Stimulated activated naive CD8-positive, alpha-beta T cell treated with anti-CD3 and anti-CD28 coated beads, Interleukin-15, amount 100 ng/mL, for 72 hours (primary cell): ENCODE measurements around the gene HS2ST1.
"Not testable (repeated sequence)": the region's sequence is repeated elsewhere in the genome, so short reads cannot be mapped to it uniquely, and the experiment has no call there.

Experiments
- ATAC-seq: fragments of 150-1000 bp; cut with Tn5 transposase; 2 replicates; pipeline ENCODE4 v1.10.0; 2021; ENCODE audit warnings: mild to moderate bottlenecking, moderate library complexity
- DNase-seq, 2 donors: peaks; one replicate each; pipeline ENCODE4 v3.0.0; 2021 to 2022
- H3K27ac Mint-ChIP-seq, 2 donors: one replicate each; pipeline ENCODE4 v1.8.0; 2022; ENCODE audit warnings: mild to moderate bottlenecking in 2 of 2, mixed read lengths in 2 of 2, moderate library complexity in 2 of 2
- H3K27me3 Mint-ChIP-seq: one replicate; pipeline ENCODE4 v1.8.0; 2022; ENCODE audit warnings: mixed read lengths
- H3K4me1 Mint-ChIP-seq: one replicate; pipeline ENCODE4 v1.8.0; 2022; ENCODE audit warnings: mild to moderate bottlenecking, mixed read lengths
- H3K4me3 Mint-ChIP-seq, 2 donors: one replicate each; pipeline ENCODE4 v1.8.0; 2022; ENCODE audit warnings: mild to moderate bottlenecking in 2 of 2, mixed read lengths in 2 of 2, moderate library complexity in 1 of 2
- H3K9me3 Mint-ChIP-seq, 2 donors: one replicate each; pipeline ENCODE4 v1.8.0; 2022; ENCODE audit warnings: mixed read lengths in 2 of 2

The HS2ST1 gene

DNA sequence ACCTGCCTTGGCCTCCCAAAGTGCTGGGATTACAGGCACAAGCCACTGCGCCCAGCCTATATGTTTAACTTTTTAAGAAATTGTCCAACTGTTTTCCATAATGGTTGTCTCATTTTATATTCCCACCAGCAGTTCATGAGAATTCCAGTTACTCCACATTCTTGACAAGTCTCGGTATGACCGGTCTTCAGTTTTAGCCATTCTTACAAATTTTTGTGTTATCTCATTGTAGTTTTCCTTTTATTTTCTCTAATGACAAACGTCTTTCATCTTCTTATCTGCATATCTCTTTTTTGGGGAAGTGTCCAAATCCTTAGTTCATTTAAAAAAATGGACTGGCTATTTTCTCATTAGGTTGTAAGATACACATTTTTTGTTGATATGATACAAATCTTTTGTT lies 132.5 kb downstream of the HS2ST1 start:
- H3K27ac Mint-ChIP-seq: no peak overlapping the region
- no peak for ATAC-seq
- no peak overlapping the region for H3K4me3 Mint-ChIP-seq
- no peak for DNase-seq
- peaks cover 31% of the 10 kb centered on the region for H3K4me1 Mint-ChIP-seq
- H3K9me3 Mint-ChIP-seq: peaks cover 0 to 14% of the 10 kb centered on the region in 2 donors
- H3K27me3 Mint-ChIP-seq: no peaks in the 10 kb centered on the region

DNA sequence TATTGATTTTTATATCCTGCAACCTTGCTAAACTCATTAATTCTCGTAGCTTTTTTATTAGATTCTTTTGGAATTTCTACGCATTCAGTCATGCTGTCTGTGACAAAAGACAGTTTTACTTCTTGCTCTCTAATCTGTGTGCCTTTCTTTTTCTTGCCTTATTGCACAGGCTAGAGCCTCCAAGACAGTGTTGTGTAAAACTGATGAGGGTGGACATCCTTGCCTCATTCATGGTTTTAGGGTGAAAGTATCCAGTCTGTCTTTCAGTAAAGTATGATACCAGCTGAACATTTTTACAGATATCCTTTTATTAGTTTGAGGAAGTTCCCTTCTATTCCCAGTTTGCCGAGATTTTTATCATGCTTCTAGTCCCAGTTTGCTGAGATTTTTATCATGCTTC lies 133.8 kb downstream of the HS2ST1 start:
- H3K4me1 Mint-ChIP-seq: peaks cover 27% of the 10 kb centered on the region
- peaks cover 0 to 14% of the 10 kb centered on the region in 2 donors for H3K9me3 Mint-ChIP-seq

DNA sequence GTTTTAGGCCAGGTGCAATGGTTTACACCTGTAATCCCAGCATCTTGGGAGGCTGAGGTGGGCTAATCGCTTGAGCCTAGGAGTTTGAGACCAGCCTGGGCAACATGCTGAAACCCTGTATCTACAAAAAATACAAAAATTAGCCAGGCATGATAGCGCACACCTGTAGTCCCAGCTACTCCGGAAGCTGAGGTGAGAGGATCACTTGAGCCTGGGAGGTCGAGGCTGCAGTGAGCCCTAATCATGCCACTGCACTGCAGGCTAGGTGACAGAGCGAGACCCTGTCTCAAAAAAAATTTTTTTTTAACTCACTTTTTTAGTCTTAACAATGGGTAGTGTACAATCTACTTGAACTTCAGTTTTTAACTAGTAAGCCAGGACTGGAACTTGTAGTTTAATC lies 137.5 kb downstream of the HS2ST1 start:
- no peak overlapping the region for H3K27ac Mint-ChIP-seq
- H3K4me1 Mint-ChIP-seq: peaks cover 5% of the 10 kb centered on the region
- no peak overlapping the region for H3K4me3 Mint-ChIP-seq
- H3K9me3 Mint-ChIP-seq: peaks cover 0 to 11% of the 10 kb centered on the region in 2 donors
- no peak for ATAC-seq
- DNase-seq: no peak
- H3K27me3 Mint-ChIP-seq: no peaks in the 10 kb centered on the region

More for the DNA sequence above, 133.8 kb downstream of the HS2ST1 start:
- no peak overlapping the region for H3K27ac Mint-ChIP-seq
- ATAC-seq (no peak), DNase-seq (no peak)
- H3K4me3 Mint-ChIP-seq: no peak overlapping the region
- H3K27me3 Mint-ChIP-seq: no peaks in the 10 kb centered on the region

DNA sequence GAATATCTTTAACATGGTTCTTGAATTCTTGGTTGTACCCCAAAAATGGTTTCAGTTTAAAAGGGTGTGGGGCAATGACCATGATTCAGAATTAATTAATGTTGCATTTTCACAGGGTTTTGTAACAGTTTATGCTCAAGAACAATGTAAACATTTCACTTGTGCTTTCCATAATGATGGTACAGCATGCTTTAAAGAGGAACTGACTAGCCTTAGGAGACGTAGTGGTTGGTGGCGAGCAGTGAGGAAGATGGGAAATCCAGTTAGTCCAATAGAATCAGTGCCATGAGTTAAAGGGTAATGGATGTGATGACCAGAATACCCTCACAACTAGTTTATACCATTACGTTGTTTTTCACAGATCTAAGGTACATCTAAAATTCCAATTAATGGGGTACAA lies 138.0 kb downstream of the HS2ST1 start:
- DNase-seq: no peak
- Mint-ChIP-seq H3K9me3 (peaks cover 0 to 8% of the 10 kb centered on the region in 2 donors), H3K27ac (no peak overlapping the region), H3K4me1 (peaks cover 5% of the 10 kb centered on the region), H3K27me3 (no peaks in the 10 kb centered on the region), H3K4me3 (no peak overlapping the region)
- no peak for ATAC-seq

DNA sequence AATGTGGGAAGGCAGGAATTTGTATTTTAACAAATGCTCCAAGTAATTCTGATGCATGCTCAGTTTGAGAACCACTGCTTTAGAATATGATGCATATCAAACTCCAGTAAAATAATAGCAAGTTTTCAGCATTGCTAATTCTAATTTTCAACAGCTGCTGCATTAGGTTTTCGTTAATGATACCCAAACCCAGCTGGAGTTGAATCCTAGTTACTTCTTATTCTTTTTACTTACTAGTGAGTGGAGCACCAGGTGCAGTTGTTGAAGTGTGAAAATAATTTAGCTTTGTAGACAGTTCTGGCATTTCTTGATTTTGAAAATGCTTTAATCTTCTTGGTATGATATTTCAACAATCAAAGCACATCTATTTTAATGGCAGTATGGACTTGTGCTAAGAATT lies 138.5 kb downstream of the HS2ST1 start:
- Mint-ChIP-seq H3K27ac (no peak overlapping the region), H3K4me1 (peaks cover 5% of the 10 kb centered on the region), H3K4me3 (no peak overlapping the region), H3K27me3 (no peaks in the 10 kb centered on the region), H3K9me3 (peaks cover 0 to 8% of the 10 kb centered on the region in 2 donors)
- ATAC-seq: no peak
- DNase-seq: no peak

DNA sequence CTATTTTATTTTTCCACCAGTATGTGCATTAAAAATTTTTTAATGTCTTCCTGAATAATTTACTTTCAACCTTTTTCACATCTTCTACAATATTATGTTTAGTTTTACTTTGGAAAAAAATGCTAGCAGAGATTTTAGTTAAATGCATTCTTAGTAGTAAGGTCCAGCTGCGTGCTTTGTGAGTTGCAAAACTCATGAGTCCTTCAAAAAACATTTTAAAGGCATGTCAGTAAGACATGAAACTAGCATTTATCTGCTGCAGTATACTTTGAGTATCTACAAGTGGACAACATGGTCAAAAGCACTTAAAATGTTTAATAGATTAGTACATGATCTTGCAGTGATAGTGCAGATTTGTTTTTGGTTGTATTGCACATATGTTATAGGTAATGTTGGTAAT lies 139.0 kb downstream of the HS2ST1 start:
- DNase-seq (no peak), ATAC-seq (no peak)
- Mint-ChIP-seq H3K27me3 (no peaks in the 10 kb centered on the region), H3K27ac (no peak overlapping the region), H3K4me3 (no peak overlapping the region), H3K4me1 (peaks cover 5% of the 10 kb centered on the region), H3K9me3 (peaks cover 0 to 4% of the 10 kb centered on the region in 2 donors)

DNA sequence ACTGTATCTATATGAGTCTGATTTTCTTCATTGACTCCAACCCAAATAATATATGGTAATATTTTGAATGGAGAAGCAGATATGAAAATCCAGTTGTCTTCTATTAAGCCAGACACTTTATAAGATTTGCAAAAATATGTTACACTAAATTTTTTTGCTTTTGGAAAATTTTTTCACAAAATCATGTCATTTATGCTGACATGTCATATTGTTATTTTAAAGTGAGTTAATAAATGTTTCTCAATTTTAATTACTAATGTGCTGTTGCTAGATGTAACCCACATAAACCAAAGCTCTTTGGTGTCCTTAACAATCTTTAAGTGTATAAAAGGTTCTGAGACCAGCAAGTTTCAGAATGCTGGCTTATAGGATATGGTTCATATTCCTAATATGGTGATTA lies 142.5 kb downstream of the HS2ST1 start:
- H3K27ac Mint-ChIP-seq: no peak overlapping the region
- no peak for ATAC-seq
- H3K27me3 Mint-ChIP-seq: no peaks in the 10 kb centered on the region
- H3K4me3 Mint-ChIP-seq: no peak overlapping the region
- H3K4me1 Mint-ChIP-seq: peaks cover 6% of the 10 kb centered on the region
- no peak for DNase-seq
- no peaks in the 10 kb centered on the region for H3K9me3 Mint-ChIP-seq

DNA sequence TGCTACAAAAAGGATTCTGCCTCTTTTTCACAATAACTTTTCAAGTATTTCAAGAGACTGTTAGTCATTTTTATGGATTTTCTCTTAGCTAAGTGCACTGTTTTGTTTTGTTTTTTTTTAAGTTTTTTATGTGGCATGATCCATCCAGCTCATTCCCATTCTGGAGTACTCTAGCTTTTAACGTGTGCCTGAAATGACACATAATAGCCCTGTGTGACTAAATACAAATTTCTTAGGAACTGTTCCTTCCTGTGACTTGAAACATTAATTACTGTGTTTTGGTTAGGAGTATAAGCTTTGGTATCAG lies 143.9 kb downstream of the HS2ST1 start:
- DNase-seq: no peak
- Mint-ChIP-seq H3K4me1 (peaks cover 15% of the 10 kb centered on the region), H3K9me3 (peaks cover 3 to 7% of the 10 kb centered on the region in 2 donors), H3K4me3 (no peak overlapping the region), H3K27me3 (no peaks in the 10 kb centered on the region), H3K27ac (no peak overlapping the region)
- ATAC-seq: no peak

DNA sequence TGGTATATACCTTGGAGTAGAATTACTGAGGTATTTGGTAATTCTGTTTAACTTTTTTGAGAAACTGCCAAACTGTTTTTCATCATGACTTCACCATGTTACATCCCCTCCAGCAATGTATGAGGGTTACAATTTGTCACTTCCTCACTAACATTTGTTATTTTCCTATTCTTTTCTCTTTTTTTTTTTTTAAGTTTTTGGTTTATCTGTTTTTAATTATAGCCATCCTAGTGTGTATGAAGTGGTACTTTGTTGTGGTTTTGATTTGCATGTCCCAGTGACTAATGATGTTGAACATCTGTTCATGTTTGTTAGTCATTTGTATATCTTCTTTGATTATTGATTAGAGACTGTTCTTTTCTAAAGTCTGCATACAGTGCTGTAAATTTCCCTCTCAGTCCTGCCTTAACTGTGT lies 147.3 kb downstream of the HS2ST1 start:
- ATAC-seq: peak; percentile 72
- H3K27ac Mint-ChIP-seq: peak overlapping the region in 1 of 2 donors; percentile 76
- H3K27me3 Mint-ChIP-seq: no peaks in the 10 kb centered on the region
- DNase-seq: no peak
- no peak overlapping the region for H3K4me3 Mint-ChIP-seq
- H3K9me3 Mint-ChIP-seq: peaks cover 12 to 17% of the 10 kb centered on the region in 2 donors
- peaks cover 30% of the 10 kb centered on the region for H3K4me1 Mint-ChIP-seq

DNA sequence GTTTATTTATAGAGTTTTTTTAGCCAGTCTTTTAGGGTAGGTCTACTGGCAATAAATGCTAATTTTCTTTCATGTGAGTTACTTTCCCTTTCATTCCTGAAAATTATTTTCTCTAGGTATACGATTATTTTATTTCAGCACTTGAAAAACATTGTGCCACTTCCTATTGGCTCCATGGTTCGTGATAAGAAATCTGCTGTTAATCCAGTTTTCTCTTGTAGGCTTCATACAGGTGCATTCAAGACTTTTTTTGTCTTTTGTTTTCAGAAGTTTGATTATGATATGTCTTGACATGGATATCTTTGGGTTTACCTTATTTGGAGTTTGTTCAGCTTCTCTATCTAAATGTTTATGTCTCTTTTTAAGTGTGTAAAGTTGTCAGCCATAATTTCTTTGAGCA lies 148.3 kb downstream of the HS2ST1 start:
- Mint-ChIP-seq H3K4me1 (peaks cover 36% of the 10 kb centered on the region), H3K27ac (no peak overlapping the region), H3K4me3 (no peak overlapping the region), H3K9me3 (peaks cover 12 to 17% of the 10 kb centered on the region in 2 donors), H3K27me3 (no peaks in the 10 kb centered on the region)
- DNase-seq: no peak
- ATAC-seq: no peak

DNA sequence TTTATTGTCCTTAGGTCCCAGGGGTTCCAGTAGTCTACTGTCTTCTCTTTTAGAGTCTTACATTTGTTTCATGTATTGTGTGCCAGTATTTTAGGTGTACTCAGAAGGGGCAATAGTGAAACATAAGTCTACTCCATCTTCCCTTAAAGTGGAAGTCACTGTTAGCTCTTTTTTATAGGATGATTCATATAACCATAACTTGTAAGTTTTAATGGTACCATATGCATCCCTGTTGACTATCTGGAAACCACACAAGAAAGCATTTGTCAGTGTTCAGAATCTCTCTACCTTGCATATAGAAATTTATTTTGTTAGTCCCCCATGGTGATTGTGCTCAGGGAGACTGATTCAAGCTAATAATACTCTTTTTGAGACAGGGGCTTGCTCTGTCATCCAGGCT lies 149.9 kb downstream of the HS2ST1 start:
- Mint-ChIP-seq H3K4me3 (no peak overlapping the region), H3K27ac (no peak overlapping the region), H3K9me3 (peaks cover 12 to 17% of the 10 kb centered on the region in 2 donors), H3K27me3 (no peaks in the 10 kb centered on the region), H3K4me1 (peaks cover 41% of the 10 kb centered on the region)
- ATAC-seq (no peak), DNase-seq (no peak)

DNA sequence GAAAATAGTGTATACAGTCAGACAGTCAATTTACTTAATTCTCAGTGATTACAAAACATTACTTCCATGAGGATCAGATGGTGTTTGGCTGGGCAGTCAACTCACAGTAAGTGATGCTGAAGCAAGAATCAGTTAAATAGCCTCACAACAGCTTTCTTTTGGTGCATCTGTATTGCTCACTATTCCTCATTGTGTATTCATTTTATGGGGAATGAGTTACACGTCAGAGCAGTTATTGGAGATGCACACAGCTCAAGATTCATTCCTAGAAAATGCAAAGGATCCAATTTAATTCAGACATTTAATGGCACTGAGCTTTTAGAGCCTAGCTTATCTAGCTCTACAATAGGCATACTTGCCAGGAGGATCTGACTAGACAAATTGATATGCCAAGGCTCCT lies 150.6 kb downstream of the HS2ST1 start:
- ATAC-seq (no peak), DNase-seq (no peak)
- Mint-ChIP-seq H3K4me1 (peaks cover 41% of the 10 kb centered on the region), H3K4me3 (no peak overlapping the region), H3K27ac (no peak overlapping the region), H3K9me3 (peaks cover 12 to 17% of the 10 kb centered on the region in 2 donors), H3K27me3 (no peaks in the 10 kb centered on the region)

DNA sequence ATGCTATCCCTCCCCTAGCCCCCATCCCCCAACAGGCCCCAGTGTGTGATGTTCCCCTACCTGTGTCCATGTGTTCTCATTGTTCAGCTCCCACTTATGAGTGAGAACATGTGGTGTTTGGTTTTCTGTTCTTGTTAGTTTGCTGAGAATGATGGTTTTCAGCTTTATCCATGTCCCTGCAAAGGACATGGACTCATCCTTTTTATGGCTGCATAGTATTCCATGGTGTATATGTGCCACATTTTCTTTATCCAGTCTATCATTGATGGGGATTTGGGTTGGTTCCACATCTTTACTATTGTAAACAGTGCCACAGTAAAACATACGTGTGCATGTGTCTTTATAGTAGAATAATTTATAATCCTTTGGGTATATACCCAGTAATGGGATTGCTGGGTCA lies 152.3 kb downstream of the HS2ST1 start:
- not testable (repeated sequence) for ATAC-seq, H3K4me3 Mint-ChIP-seq, H3K27ac Mint-ChIP-seq, DNase-seq, H3K27me3 Mint-ChIP-seq
- Mint-ChIP-seq H3K4me1 (peaks cover 38% of the 10 kb centered on the region), H3K9me3 (peaks cover 12 to 17% of the 10 kb centered on the region in 2 donors)

DNA sequence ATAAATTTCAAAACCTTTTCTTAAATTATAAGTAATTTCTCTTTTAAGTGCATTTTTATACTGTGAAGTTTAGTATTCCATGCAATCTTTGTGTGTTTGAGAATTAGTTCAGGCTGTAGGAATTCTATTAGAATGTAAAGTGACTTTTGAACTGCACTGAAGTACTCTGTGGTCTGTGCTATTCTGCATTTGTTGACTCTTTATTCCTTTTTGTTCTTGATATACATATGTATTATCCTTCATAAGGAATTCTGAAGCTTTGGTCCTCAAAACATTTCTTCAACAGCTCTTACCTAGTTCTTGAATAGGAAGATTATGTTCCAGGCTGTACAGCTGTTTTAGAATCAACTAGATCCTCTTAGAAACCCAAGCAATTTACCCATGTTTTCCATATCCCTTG lies 158.0 kb downstream of the HS2ST1 start:
- Mint-ChIP-seq H3K27ac (no peak overlapping the region), H3K4me3 (no peak overlapping the region), H3K9me3 (no peaks in the 10 kb centered on the region), H3K4me1 (peaks cover 8% of the 10 kb centered on the region), H3K27me3 (no peaks in the 10 kb centered on the region)
- ATAC-seq: no peak
- no peak for DNase-seq

DNA sequence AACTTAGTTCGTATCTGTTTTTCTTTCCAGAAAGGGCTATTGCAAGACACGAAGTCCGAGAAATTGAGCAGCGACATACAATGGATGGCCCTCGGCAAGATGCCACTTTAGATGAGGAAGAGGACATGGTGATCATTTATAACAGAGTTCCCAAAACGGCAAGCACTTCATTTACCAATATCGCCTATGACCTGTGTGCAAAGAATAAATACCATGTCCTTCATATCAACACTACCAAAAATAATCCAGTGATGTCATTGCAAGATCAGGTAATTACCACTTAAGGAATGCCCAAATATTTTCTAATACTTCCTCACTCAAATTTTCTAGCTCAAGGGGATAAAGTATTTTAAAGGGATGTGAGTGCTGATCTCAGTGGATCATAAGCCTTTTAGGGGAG lies 158.5 kb downstream of the HS2ST1 start:
- Mint-ChIP-seq H3K27ac (no peak overlapping the region), H3K4me3 (no peak overlapping the region), H3K4me1 (peaks cover 3% of the 10 kb centered on the region), H3K27me3 (no peaks in the 10 kb centered on the region), H3K9me3 (no peaks in the 10 kb centered on the region)
- no peak for ATAC-seq
- DNase-seq: no peak

DNA sequence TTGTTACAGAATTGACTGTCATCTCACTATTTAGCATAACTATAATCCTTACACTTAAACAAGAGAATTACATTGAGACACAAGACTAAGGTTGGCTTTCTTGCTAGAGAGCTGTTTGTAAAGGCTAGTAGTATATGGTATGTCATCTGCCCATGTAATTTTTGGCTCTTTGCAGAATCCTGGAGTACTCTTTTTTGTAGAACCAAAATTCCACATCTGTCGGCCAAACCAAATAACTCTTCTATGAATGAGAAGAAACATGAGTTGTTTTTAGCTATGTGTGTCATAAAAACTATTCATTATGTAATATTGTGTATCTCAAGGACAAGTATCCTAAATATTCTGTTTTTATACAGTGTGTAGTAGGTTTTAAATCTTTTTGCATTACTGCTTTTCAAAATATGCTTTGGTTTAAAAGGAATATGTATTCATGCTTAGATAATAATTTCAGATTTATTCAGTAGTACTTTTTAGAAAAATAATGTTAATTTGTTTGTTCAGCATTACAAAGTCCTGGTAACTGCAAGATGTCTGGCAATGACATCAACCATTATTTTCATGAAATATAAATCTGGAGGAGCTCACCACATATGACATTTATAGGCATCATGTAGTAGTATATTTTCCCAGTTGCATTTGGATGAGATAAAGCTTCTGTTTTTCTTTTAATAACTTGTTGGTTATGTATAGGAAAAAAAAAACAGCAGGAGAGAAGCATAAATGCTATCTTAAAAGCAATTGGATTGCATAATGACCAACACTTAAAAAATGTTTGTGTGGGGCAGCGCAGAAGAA lies 159.8 kb downstream of the HS2ST1 start:
- Mint-ChIP-seq H3K4me1 (no peaks in the 10 kb centered on the region), H3K27me3 (no peaks in the 10 kb centered on the region), H3K4me3 (no peak overlapping the region), H3K27ac (no peak overlapping the region), H3K9me3 (no peaks in the 10 kb centered on the region)
- ATAC-seq: no peak
- DNase-seq: no peak
